HG03025 (cell line): Measurements from ENCODE around the gene INSR.
"Not testable (repeated sequence)": the region's sequence is repeated elsewhere in the genome, so short reads cannot be mapped to it uniquely, and the experiment has no call there.

Experiments used
- ATAC-seq: cut with Tn5 transposase; IDR thresholded peaks from one replicate; pipeline ENCODE4 v1.9.1; 2021; ENCODE audit warnings: mild to moderate bottlenecking, moderate library complexity; ENCODE audit not compliant: unreplicated experiment, low FRiP score

The INSR gene

GRCh38 chr19:7226739-7227138 lies 67.5 kb downstream of the INSR start:
- no peak for ATAC-seq

GRCh38 chr19:7225741-7226140 lies 68.5 kb downstream of the INSR start:
- no peak for ATAC-seq

- ATAC-seq = no peak
These were observed 69.2 kb downstream of the INSR start for GRCh38 chr19:7224995-7225394.

- ATAC-seq = no peak
These were observed 70.0 kb downstream of the INSR start for GRCh38 chr19:7224209-7224686.

GRCh38 chr19:7223429-7223828 lies 70.8 kb downstream of the INSR start:
- no peak for ATAC-seq

GRCh38 chr19:7219056-7219455 lies 75.2 kb downstream of the INSR start:
- ATAC-seq = no peak

GRCh38 chr19:7217861-7218260 lies 76.4 kb downstream of the INSR start:
- ATAC-seq = no peak

GRCh38 chr19:7216373-7216902 lies 77.8 kb downstream of the INSR start:
- no peak for ATAC-seq

GRCh38 chr19:7215176-7215575 lies 79.0 kb downstream of the INSR start:
- no peak for ATAC-seq

GRCh38 chr19:7214324-7215089 lies 79.7 kb downstream of the INSR start:
- ATAC-seq = no peak

GRCh38 chr19:7213628-7214323 lies 80.4 kb downstream of the INSR start:
- ATAC-seq = no peak

- ATAC-seq = no peak
These were observed 82.8 kb downstream of the INSR start for GRCh38 chr19:7211191-7211951.

- no peak for ATAC-seq
These were observed 83.9 kb downstream of the INSR start for GRCh38 chr19:7210359-7210758.

GRCh38 chr19:7209597-7210325 lies 84.5 kb downstream of the INSR start:
- ATAC-seq = not testable (repeated sequence)

- not testable (repeated sequence) for ATAC-seq
These were observed 85.2 kb downstream of the INSR start for GRCh38 chr19:7209036-7209435.

GRCh38 chr19:7203332-7203731 lies 90.9 kb downstream of the INSR start:
- no peak for ATAC-seq

- no peak for ATAC-seq
These were observed 91.3 kb downstream of the INSR start for GRCh38 chr19:7202888-7203287.

- no peak for ATAC-seq
These were observed 93.5 kb downstream of the INSR start for GRCh38 chr19:7200736-7201135.

- no peak for ATAC-seq
These were observed 94.3 kb downstream of the INSR start for GRCh38 chr19:7199613-7200533.
